Inflammatory macrophage treated with lipopolysaccharide for 1 hour (primary cell): ENCODE results near the gene ST6GALNAC4.
A peak's percentile ranks its signal among the peaks of the same experiment; 100 is the strongest.
"Not testable (repeated sequence)": the region's sequence is repeated elsewhere in the genome, so short reads cannot be mapped to it uniquely, and the experiment has no call there.

Source experiments
- DNase-seq, 2 donors: peaks; one replicate each; pipeline ENCODE4 v3.0.0-alpha.2; 2020 to 2022

Gene ST6GALNAC4

DNA sequence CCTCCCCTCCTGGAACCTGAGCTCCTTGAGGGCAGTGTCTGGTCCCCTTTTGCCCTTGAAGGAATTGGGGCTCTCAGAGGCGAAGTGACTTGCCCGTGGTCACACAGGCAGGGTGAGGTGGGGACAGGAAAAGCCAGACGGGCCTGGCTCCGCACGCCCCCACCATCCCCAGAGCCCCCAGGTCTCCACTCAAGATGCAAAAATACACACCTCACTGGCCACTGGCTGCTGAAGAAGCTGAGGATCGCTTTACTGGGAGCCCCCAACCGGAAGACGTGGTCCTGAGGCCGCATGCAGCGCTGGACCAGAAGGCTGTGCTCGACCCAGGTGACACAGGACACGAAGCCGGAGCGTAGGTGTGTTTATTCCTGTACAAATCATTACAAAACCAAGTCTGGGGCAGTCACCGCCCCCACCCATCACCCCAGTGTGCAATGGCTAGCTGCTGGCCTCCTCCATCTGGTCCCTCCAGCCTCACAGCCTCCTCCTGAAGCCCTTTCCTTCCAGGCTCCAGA lies 31.8 kb downstream of the ST6GALNAC4 start:
- DNase-seq = no peak

DNA sequence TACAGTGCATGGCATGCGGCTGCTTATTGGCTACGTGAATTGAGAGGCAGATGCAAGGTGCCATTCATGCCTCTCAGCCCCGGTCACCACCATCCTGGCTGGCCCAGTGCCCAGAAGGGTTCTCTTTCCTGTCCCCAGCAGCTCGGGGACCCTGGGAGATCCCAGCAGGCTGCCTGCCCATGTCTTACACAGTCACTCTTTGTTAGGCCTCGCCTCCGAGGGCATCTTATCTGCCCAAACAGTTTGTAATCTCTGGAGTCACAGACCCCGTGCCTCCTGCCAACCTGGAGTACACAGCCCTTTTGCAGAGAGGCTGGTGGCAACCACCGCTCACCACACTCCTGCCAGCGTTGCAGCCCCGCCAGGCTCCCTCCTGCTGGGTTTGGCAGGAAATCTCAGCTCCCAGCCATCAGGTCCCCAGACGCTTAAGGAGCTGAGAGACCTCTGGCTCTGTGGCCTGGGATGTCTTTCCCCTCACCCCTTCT lies 32.4 kb downstream of the ST6GALNAC4 start:
- no peak for DNase-seq

DNA sequence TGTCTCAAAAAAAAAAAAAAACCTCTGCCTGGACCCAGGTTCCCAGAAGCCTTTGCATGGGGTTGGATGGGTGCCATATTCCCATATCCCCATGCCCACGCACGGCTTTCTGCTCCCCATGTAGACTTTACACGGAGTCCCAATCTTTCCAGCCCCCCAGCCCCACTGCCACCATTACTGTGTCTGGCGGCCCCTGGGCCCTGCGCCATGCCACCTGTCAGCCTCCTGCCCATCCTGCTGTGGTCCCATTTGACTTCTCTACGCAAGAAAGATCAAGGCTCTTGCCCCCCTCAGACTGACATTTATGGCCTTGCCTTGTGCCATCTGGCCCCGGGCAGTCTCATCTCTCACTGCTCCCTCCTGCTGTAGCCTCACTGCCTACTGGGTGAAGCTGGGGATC lies 32.9 kb downstream of the ST6GALNAC4 start:
- DNase-seq = no peak

DNA sequence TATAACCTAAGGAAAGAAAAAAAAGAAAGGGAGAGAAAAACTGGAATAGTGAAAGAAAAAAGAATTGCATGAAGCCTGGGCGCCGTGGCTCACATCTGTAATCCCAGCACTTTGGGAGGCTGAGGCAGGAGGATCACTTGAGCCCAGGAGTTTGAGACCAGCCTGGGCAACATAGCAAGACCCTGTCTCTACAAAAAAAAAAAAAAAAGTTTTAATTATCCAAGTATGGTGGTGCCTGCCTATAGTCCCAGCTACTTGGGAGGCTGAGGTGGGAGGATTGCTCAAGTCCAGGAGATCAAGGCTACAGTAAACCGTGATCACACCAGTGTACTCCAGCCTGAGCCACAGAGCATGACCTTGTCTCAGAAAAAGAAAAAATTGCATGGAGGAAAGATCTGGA lies 35.1 kb downstream of the ST6GALNAC4 start:
- DNase-seq = not testable (repeated sequence)

DNA sequence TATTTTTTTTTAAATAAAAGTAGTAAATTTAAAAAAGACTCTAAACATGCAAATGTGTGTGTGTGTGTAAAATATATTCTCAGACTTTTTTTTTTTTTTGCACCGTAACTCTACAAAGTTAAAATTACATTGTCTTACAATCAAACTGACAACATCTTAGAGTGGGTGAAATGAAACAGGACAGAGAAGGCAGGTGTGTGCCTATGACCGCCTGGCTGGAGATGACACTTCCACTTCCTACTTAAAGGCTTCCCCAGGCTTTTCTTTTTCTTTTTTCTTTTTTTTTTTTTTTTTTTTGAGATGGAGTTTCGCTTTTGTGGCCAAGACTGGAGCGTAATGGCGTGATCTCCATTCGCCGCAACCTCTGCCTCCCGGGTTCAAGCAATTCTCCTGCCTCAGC lies 36.7 kb downstream of the ST6GALNAC4 start:
- no peak for DNase-seq

DNA sequence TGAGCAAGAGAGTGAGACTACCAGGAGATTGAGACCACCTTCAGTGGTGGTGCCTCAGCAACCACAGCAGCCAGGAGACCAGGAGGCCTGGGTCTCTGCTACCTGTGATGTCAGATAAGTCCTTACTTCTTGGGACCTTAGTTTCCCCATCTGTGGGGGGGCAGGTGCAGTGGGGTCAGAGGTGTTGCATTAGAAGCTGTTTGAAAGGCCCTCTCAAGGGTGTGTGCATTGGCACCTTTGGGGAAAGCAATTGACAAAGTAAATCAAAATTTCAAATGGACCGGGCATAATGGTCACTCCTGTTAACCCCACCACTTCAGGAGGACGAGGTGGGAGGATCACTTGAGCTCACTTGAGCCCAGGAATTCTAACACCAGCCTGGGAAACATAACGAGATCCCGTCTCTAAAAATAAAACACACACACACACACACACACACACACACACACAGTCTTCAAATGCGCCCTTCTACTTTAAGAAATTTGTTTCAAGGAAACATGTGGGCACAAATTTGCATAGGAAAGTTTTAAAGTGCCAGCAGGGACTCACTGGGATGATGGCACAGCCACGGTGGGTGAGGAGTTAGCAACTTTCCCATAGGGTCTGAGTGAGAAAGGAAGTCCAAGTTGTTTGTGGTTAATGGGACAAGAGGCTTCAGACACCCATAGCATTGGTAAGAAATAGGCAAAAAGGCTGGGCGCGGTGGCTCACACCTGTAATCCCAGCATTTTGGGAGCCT lies 38.0 kb downstream of the ST6GALNAC4 start:
- peak; percentile 46 to 74 for DNase-seq

DNA sequence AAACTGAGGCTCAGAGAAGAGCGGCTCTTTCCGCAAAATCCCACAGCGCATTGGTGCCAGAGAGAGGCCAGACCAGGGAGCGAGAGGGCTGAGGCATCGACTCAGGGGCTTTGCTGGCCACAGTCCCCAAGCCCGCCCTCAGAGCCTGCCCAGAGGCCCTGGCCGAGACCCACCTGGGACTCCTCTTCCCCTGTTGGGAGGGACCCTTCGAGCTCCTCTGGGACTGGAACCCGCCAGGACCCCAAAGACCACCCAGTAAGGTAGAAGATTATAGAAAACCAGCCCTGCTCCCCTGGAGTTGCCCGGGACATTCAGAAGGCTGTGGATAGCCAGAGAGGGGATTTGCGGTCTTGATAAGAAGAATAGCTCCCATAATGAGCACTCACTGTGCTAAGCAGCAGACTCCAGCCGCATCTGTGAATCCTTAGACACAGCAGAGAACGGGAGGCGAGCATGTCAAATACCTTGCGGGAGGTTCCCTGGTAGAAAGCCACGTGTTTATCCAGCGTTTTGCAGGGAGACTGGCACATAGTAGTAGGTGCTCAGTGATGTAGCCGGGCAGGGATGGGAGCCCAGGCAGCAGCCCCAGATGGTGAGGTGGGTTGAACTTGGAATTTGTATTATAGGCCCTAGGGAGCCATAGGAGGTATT lies 38.7 kb downstream of the ST6GALNAC4 start:
- DNase-seq = no peak

DNA sequence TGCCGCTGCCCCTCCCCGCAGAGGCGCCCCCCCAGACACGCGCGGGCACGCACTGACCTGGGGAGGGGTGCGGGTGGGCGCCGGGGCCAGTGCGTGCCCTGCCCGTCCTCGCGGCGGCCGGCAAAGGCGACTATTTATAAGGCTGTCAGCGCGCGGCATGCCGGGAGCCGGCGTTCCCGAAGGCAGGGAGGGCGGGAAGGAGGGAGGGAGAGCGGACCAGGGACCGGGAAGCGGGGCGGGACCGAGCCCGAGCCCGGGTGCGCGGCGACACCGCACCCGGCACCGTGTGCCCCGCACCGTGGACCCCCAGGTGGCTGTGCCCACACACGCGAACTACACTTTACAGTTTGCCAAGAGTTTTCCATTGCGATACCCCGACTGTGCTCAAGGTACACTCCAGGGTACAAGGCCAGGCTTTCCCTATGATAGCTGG lies 39.3 kb downstream of the ST6GALNAC4 start, which contains the start of gene AK1:
AK1 (minus strand) TSS at position 110 of the 433 bp plus-strand sequence. CDS start 3,058 bp downstream, outside the sequence.
- no peak for DNase-seq

DNA sequence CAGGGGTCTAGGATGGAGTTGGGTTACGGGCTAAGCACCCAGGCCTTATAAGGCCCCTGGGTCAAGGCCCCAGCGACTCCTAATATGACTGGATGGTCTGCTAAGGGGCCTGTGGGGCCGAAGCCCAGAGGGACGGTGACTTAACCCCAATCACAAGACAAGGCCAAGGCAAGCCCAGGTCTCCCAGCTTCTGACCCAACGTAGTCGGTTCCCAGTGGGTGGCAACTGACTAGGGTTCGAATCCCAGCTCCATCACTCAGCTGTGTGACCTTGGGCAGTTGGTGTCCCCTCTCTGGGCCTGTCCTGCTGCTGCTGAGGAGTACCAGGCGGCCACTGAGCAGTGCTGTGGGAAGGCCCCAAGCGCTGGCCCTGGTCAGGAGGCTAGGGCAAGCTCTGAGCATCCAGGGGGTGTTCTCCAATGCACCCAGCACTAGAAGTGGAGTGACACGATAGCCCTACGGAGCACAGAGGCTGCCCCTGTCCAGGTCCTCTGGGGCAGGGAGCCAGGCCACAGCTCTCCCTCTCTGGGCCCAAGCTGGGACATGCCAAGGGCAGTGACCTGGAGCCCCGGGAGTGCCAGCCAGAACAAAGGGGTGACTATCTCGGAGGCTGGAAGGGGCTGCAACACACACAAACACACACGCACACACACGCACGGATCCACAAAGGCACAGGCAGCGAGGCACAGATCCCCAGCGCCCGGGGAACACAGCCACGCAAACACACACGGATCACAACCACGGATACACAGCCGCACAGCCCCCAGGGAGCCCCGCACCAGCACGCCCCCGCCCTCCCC lies 39.9 kb downstream of the ST6GALNAC4 start:
- DNase-seq = no peak

DNA sequence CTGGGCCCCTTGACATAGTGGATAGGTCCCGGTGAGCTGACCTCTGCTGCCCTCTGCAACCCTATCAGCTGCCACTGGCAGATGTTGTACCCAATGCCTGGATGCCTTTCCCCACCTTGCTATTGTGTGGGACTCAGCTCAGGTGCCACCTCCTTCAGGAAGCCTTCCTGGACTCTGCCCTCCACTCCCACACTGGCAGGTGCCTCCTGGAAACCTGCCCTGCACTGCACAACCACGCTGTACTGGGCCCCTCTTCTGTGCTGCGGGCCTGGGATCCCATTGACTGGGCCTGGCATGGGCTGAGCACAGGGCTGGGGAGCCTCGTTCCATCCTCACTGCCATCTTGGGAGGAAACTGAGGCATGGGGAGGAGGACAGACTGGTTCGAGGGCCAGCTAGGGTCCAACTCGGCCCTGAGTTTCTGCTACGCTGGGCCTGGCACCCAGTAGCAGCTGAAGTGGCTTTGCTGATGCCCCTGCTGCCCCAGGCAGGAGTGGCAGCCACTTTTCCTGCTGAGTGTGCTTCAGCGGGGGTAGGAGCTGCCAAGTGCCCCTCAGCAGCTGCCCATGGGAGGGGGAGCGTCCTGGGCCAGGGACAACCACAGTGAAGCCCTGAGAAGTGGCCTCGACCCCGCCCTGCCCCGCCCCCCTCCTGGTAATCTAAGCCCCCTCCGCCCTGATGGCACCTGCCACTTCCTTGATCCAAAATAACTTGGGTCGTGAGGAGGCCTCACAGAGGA lies 40.6 kb downstream of the ST6GALNAC4 start:
- DNase-seq = no peak

DNA sequence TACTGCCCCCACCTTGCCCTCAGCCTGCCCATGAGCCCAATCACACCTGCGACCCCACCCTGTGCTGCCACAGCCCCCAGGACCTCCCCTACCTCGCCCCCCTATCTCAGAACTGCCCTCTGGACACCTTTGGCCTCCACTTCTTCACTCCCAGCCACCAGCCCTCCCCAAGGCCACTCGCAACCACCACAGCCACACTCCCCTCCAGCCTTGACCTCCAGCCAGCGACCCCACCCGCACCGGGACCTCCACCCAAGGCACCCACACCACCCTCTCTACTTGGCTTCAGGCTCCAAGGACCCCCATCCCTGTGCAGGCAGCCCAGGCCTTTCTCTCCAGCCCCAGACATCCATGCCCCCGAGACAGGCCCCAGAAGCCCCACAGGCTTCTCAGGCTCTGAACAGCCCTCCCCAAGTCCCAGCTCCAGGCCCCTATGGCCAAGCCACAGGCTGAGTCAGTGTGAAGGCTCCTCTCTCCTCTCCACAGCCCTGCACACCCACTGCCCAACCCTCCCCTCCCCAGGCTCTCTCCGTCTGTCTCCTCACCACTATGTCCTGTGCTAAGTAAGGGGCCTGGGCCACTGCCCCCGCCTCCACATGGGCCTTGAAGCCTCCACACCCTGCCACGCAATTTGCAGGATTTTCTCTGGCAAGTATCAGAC lies 41.4 kb downstream of the ST6GALNAC4 start:
- no peak for DNase-seq

DNA sequence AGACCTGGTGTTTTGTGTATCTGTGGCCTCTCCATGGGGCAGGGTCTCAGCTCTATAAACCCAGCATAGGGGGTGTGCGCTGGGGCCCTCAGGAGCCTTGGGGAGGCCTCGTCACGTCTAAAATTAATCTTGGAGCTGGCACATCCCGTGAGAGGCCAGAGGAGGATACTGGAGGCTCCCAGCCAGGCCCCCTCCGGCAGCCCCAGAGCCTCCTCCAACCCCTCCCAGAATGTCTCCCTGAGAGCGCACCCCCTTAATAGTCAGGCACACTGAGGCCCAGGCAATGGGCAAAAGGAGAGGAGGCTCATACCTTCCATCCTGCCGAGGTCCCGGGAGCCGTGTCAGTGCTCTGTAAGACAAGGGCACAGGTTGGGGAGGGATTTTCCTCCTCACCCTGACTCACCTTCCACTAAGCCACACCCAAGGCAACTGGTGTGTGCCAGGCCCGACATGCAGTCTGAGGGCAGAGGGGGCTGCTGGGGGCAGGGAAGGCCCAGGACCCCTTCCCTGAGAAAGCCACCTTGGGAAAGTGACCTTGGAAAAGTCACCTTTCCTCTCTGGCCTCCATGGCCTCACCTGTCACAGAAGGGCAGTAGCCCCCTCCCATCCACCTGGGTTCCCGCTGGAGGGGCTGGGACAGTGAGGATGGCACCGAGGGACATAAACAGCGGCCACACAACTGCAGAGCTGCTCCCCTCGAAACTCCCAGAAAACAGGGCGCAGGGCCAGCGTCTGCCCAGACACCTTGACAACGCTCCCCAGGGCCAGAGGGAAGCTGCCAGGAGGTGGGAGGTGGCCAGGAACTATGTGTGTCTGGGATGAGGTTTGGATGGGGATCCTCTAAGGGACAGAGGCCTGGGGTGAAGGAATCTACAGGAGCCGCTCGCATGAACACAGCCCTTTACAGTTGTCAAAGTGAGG lies 42.3 kb downstream of the ST6GALNAC4 start:
- DNase-seq = no peak

DNA sequence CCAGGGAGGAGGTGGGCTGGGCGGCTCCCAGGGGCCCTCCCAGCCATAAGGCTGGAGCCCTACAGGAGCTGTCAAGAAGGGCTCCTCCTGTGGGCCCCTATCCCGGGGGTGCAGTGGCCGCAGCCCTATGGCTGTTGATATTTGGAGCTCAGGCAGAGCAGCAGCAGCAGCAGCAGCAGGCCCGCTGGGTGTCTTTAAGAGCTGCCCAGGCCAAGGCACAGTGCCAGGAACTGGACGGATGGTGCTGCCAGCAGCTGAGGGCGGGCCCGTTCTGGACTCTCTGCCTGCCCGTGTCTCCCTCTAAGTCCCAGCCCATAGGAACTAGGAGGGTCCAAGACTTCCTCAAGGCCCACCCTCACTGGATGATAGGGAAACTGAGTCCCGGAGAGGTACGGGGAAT lies 43.0 kb downstream of the ST6GALNAC4 start:
- DNase-seq = no peak

DNA sequence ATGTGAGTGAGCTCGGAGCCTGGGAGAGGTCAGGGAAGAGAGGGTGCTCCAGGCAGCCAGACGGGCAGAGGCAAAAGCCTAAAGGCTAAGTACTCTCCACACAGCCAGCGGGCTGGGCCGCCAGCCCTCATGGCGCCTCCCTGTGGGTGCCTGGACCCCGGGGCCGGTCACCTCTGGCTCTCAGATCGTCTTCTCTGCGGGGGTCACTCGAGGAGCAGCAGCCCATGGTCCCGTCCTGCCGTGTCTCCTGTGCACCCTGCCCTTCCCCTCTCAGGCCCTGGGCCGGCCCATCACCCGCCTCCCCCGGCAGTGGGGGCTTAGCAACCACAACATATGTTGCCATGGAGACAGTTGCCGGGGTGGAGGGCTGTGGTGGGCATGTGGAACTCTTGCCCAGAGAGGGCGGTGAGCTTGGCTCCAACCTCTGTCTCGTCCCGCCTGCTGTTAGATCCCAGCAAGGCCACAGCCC lies 43.6 kb downstream of the ST6GALNAC4 start:
- no peak for DNase-seq

DNA sequence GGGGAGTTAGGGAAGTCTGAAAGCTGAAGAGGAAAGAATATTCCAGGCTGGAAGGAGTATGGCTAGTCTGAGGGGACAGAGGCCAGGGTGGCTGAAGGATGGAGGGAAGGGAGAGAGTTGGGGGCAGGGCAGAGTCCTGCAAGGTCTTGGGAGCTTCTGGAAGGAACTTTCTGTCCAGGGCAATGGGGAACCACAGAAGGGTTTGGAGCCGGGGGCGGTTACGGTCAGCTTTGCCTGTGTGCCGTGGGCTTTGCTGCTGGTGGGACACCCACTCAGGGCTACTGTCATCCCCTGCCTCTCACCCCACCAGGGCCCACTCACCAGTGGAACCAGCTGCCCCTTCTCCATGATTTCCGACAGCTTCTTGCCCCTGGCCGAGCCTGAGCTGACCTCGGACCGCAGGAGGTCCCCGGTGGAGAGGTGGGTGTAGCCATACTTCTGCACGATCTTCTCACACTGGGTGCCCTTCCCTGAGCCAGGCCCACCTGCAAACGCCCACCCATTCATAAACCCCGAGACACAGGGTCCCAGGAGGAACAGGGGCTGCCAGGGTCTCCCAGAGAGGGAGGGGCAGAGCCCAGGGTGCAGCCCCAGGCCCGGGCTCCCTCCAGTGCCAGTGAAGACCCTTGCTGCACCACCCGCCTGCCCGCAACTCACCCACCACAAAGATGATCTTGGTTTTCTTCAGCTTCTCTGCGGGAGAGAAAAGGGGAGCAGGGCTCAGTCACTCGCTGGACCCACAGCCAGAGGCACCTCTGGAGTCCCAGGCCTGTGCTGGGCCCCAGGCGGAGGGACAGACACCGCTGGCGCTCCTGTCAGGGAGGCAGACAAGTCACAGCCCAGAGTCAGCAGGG lies 44.2 kb downstream of the ST6GALNAC4 start:
- no peak for DNase-seq

DNA sequence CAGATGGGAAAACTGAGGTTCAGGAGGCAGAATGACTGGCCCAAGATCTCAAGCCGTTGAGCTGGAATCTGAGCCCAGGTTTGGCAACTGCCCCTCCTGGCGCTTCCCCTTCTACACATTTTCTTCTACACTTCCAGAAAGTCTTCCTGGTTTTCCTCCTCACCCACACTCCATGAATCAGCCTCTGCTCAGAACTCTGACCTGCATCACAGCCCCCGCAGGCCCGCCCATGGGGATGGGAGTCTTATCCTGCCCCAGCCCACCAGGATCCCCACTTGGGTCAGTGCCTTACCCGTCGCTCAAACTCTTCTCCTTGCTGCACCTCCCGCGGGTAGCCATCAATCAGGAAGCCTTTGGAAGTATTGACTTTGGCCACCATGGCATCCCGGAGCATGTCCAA lies 45.3 kb downstream of the ST6GALNAC4 start:
- DNase-seq = peak in 1 of 2 donors; percentile 10

DNA sequence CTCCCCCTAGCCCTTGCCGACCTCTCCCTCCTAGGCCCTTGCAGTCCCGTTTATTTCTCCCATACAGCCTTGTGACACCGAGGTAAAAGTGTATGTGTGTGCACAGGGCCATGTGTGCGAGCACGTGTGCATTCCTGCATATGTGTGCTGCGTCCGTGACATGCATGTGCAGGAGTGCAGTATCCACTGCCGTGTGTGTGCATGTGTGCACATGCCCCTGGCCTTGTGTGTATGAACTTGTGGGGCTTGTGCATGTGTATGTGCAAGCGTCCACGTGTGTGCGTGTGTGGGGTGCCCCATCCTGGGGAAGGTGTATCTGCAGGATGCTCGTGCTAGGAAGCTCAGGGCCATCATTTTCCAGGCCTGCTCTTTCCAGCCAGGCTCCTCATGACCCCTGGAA lies 46.0 kb downstream of the ST6GALNAC4 start:
- DNase-seq = no peak

DNA sequence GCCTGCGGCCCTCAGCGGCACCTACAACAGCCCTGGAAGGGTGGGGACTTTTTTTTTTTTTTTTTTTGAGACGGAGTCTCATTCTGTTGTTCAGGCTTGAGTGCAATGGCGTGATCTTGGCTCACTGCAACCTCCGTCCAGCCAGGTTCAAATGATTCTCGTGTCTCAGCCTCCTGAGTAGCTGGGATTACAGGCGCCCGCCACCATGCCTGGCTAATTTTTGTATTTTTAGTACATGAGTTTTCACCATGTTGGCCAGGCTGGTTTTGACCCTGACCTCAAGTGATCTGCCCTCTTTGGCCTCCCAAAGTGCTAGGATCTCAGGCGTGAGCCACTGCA lies 46.7 kb downstream of the ST6GALNAC4 start:
- DNase-seq = not testable (repeated sequence)

DNA sequence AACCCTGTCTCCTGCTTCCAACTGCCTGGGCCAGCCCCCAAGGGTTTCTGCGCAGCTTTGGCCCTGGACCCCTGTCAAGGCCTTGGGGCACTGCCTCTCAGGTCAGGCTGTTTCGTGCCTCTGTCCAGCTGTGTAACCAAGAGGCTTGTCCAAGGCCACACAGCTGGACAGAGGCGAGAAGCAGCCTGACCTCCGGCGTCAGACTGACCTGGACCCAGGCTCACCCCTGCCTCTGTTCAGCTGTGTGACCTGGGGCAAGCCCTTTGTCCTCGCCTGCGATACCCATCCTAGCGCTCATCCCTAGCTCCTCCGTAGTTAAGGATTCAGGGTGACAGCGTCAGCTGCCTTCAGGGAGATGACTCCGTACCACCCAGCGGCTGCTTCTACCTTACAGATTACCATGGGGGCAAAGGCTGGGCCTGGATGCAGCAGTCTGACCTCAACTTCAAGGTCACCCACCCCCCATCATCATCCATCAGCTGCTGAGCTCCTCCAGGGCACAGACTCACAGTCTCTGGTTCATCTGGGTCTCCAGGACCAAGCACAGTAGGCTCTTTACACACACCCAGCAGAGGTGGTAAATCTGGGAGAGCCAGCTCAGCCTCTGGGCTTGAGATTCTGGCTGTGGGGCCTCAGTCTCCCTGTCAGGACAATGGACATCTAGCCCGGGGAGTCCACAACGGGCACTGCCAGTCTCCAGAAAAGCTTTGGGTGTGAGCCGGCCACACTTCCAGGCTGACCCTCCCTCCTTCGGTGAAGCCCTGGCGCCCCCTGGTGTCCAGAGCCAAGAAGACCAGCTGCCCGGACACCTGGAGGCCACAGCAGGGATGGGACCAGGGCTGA lies 47.3 kb downstream of the ST6GALNAC4 start:
- DNase-seq = peak; percentile 73 to 98
